ENCODE results near the gene CNTN4.

- TF ChIP-seq CTCF (IDR thresholded peaks at IDR 0.05; ENCODE audit: borderline replicate concordance, extremely low read depth, low read length, poor library complexity, severe bottlenecking) (no peak), EZH2 (IDR thresholded peaks at IDR 0.05; ENCODE audit: borderline replicate concordance, low read depth, low read length, severe bottlenecking) (no peak)
Measured at GRCh38 chr3:2599471-2599870, 500.8 kb downstream of the CNTN4 start.

All from DND-41 (cell line).